NCI-H1694 (cell line): ENCODE data around the gene KCNMB2.
"Not testable (repeated sequence)": the region's sequence is repeated elsewhere in the genome, so short reads cannot be mapped to it uniquely, and the experiment has no call there.

Experiments
- DNase-seq: peaks from one replicate; lab custom pipeline; 2025; lab: John Stamatoyannopoulos, UW

Gene KCNMB2

DNA sequence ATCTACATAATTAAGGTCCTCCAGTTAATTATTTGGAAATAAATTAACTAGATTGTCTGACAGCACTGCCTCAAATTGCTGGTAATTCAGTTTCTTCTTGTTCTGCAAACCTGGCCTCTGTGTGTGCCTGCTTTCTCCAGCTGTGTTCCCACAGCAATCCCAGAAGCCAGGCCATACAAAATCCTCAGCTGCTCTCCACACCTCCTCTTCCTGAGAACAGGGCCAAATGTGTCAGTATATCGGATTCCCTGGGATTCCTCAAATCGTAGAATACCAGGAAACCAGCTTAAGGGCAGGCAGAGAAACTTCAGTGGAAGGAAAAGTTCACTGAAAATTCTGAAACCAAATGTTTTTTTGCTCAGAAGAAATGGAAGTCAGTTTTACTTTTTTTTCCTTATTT is 273.9 kb downstream of the KCNMB2 start:
- no peak for DNase-seq

DNA sequence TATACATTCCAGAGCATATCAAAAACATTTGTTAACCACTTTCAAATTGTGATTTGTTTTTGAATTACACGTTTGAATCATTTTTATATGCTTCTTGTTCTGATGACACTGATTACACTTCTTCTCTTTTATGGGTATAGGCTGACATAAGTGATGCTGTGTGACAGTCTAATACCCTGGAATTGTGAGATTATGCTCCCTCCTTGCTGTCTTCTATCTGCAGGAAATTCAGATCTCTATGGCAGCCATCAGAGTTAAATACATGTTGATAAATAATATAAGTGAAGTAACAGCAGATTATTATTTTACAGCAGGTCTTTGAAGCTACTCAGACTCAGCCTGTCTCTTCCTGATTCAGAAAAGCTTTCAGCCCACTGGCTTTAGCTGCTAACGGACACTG is 286.5 kb downstream of the KCNMB2 start:
- DNase-seq, result no peak

DNA sequence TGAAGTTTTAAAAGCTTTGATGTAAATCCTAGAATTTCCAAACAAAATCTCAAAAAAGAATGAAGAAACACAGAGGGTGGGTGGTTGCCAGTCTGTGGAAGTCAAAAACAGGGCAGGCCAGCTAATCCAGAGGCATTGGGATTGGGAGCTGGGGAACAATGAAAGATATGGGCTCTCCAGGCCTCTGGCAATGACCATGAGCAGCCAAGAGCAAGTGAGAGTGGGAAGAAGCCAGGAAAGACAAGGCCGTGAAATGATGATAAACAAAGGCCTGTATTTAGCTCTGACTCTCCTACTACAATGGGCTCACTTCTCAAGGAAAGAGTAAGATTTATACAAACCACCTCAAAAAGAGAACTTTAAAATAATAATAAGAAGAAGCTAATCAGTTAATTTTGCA is 286.9 kb downstream of the KCNMB2 start:
- no peak for DNase-seq

DNA sequence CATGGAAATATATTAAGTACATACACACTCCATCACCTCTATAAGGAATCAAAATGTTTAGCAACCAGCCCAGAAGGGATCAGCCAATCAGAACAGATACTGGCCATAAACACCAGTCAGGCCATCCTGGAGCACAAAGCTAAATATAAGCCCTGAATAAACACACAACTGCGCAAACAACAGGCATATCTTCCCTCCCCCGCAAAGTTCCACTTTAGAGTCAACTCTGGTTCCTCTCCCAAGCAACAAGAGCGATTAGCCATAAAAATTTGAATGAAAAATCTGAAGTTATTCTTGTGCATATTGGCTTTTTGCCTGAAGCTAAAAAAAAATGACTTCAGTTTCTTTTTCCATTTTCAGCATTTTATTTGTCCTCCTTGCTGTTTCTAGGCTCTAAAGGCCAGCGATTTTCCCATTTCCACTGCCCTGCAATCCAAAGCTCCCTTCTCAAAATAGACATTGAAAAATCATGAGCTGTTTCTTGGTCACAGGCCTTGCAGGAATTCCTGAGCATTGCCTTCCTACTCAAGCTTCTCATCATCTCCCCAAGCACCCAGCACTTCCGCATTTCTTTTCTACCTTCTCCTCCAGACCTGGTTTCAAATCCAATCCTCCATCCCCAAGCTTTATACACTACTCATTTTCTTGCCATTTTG is 287.5 kb downstream of the KCNMB2 start:
- DNase-seq, result no peak

DNA sequence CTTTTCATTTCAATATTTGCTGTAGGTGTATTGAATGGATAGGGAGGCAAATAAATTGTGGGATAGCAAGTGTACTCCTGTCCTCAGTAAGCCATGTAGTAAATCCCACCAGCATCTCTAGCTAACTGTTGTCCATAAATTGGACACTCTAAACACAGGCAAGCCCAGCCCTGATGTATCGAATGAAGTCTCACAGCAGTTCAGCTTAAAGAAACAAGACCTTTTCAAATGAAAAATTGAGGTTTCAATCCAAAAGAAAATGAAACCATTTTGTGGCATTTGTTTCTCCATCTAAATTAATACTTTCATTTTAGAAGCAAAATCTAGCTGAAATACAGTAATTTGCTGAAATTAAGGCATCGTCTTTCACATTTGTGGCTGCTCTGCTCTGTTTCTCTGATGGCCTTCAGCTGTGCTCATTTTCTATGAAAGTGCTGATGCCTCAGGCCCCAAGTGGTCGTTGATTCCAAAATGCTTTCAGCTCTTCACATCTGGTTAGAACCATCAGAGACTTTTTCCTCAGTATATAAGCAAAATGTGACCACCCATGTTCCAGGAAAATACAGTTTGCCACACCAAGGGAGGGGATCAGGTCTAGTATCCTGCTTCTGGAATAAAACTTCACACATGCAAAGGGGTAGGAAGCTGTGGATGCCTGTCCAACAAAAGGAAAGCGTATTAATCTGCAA is 290.3 kb downstream of the KCNMB2 start:
- no peak for DNase-seq

DNA sequence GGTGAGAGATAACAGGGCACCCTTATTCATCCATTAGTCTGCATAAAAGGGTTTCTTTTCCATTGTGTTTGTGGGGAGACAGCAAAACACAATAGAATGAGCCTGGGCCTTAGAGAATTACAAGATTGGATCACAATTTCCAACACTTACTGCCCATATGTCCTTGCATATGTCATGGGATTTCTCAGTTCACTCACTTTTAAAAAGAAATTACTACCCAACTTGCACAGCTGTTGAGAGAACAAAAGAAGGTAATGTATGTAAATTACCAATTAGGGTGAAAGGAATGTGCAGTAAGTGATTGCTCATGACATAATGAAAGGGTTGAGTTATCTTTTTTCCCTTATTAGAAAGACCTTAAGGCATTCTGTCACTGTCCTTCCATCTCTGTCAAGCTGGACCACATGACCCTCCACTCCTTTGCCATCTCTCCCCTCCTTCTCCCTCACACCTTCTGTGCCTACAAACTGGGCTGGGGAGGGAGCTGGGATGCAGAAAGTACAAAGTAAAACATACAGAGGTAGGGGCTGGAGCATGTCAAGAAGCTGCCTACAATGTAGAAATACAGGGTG is 291.1 kb downstream of the KCNMB2 start:
- DNase-seq, result no peak

DNA sequence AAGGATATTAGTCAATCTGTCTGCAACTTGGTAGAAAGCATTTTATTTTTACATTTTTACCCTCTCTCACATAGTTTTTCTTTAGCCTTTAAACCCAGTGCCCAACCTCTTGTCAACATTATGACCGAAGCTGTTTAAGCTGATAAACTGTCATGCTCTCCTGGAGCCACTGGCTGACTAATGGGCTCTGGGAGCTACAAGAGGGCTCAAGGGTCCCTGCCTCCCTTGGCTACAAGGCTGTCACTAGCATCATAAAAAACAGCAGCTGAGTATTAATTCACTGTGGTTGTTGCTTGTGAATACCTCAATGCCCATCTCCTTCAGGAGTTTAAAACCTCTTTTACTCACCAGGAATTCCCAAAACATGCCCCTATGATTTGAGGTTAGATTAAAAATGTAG is 297.5 kb downstream of the KCNMB2 start:
- no peak for DNase-seq

DNA sequence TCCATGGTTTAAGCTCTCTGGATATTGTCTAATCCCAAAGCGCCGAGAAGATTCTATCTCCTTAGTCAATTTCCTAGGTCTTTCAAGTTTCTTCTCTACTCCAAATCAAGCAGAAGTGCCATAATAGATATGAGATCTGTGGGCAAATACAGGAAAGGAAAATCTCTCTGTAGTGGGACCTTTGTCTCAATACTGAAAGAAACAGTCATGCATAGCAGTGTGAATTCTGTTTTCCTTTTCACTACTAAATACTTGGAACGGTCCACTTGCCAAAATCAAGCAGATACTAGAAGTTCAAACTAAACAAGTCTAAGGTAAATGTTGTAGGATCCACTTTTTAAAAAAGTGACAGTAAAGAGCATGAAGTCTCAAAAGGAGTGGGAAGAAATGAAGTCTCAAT is 298.8 kb downstream of the KCNMB2 start:
- DNase-seq, result no peak

DNA sequence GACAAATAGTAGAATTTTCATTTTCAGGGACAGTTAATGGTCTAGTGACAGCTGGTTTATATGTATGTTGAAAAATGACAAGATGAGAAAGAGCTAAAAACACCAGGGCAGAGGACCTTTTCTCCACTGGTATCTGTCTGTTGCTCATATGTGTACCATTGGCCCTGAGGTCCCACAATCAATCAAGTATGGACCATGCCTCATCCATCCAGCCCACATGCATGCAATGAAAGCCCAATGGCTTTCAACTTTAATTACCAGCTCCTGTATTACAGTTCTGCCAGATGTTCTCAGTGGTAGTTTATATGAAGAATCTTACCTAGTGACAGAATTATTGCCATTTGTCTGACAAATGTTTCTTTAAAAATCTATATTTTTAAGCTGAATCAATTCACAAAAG is 301.3 kb downstream of the KCNMB2 start:
- no peak for DNase-seq

DNA sequence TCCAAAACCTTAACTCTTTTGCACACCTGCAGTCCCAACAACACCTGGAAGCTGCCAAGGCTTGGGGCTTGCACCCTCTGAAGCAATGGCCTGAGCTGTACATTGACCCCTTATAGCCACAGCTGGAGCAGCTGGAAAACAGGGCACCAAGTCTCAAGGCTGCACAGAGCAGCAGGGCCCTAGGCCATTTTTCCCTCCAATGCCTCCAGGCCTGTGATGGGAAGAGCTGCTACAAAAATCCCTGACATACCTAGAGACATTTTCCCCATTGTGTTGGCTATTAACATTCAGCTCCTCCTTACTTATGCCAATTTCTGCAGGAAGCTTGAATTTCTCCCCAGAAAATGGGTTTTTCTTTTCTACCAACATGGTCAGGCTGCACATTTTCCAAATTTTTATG is 304.4 kb downstream of the KCNMB2 start:
- no peak for DNase-seq

DNA sequence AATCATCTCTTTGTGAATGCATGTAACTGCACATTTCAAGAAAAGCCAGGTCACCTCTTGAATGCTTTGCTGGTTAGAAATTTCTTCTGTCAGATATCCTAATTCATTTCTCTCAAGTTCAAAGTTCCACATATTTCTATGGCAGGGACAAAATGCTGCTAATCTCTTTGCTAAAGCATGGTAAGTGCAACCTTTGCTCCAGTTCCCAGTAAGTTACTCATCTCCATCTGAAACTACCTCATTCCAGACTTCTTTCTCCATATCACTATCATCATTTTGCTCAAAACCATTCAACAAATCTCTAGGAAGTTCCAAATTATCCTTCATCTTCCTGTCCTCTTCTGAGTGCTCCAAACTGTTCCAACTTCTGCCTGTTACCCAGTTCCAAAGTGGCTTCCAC is 304.8 kb downstream of the KCNMB2 start:
- DNase-seq, result no peak

DNA sequence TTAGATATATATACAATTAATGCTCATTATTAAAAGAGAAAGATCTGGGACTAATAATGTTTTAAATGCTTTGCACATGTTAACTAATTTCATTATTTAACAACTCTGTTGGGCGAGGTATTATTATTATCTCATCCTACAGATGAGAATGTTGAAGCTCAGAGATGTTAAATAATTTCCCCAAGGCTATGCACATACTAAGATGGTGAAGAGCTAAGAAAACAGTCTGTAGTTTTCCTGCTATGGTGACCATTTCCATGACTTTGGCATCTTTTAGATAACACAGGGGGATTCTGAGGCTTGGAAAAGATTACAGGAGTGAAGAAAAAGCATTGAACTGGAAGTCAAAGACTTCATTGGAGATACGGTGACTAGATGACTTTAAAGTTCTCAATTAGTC is 308.7 kb downstream of the KCNMB2 start:
- no peak for DNase-seq

DNA sequence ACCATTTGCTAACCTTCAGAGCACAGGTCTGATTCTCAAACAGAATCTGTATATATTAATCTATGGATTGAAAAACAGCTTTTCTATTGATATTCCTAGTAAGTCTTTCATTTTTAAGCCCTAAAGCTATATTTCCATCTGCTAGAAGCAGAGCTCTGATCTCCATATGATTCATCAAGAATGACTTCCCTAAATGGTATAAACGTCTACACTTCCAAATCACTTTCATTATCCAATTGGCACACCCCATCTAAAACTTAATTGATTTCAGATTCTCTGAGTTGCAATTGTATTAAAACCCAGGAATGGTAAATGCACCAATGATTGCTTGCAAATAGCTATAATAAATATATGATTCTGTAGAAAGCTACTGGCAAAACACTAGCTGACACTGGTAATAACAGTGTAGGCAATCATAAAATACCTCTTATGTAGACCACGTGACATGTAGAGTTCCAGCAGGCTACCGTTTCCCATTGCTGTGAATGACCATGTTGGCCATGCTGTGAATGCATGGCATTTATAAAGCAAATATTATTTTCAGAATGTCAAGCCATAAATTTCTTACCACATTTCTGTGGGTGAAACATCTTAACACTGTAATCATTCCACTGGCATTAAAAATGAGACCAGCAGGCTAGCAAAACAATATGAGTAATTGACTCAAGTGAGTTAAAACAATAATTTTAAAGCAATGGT is 309.3 kb downstream of the KCNMB2 start:
- DNase-seq, result no peak

DNA sequence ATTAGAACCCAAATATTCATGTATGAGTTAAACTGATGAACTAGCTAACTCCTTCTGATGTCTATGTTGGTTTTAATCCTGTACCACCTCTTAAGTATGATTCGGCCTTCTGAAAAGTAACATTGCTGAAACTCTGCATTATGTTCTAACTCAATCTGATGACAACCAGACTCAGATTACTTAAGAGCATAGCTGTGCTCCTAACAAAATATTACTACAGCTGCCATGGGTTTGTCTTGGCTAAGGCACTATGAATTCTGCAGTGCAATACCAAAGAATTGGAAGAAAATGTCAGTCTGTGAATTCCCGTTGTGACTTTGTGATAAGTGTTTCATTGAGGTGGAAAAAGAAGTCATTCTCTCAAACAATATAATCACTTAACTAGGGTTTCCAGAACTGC is 311.0 kb downstream of the KCNMB2 start:
- DNase-seq, result no peak

DNA sequence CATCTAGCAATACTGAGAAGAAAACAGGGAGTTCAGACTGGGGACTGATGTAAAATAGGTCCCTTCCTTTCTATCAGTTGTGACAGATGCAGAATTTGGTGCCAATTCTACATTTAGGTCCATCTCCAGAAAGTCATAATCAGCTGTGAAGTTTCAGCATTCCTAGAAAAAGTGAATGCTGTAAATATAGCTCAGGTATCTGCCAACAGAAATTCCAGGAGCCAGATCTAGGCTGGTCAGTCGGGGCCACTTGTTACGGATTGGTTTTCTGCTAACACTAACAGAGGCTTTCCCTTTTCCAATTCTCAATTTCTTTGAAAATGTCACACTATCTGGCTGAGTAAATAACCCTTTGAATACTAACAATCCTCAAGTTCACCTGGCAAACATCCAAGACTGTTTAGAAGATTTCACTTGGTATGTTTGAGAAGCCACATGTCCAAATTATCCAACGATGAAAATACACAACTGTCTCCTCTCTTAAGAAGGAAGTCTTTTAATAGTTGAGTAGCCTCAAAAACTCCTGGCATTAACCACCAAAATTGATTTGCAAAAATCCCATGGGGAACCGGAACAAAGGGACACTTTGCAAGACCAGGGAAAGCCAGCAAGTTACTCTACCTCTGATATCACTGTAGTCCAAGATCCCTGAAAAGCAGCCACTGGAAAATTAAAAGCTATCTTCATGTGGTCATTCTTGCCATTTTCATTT is 313.1 kb downstream of the KCNMB2 start:
- DNase-seq, result no peak

DNA sequence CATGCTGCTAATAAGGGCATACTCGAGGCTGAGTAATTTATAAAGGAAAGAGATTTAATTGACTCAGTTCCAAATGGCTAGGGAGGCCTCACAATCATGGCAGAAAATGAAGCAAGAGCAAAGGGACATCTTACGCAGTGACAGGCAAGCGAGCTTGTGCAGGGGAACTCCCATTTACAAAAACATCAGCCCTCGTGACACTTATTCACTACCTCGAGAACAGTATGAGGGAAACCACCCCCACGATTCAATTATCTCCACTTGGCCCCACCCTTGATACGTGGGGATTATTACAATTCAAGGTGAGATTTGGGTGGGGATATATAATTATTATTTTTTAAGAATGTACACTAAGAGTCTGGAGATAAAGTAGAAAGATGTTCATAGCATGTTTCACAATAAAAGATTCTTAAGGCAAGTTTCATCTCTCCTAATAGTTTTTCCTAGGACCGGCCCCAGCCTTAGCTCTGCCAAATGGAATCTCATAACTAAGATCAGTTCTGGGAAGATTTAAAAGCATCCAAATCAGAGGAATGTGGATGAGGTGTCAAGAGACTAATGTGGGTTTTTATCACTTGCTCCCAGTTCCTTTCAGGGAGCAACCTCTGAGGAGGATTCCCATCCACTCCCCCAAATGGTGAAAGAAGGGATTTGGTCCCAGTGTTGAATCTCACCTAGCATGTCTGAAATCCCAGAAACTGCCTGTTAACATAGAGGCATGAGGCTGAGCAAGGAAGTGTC is 314.4 kb downstream of the KCNMB2 start:
- DNase-seq, result no peak

DNA sequence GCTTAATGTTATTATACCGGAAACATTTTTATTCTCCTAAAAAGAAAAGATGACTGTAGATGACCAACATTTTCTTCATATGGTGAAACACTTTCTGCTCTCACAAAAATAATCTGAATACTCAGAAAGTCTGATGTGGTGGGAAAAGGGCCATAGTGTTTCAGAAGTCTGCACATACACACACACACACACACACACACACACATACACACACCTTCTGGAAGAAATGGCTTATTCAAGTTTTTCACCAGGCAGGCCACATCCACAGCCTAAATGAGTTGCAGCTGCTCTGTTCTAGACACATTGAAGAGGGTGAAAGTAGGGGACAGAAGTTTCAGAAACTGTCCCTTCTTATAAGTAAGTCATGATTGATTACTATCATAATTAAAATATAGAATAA is 315.3 kb downstream of the KCNMB2 start:
- no peak for DNase-seq

DNA sequence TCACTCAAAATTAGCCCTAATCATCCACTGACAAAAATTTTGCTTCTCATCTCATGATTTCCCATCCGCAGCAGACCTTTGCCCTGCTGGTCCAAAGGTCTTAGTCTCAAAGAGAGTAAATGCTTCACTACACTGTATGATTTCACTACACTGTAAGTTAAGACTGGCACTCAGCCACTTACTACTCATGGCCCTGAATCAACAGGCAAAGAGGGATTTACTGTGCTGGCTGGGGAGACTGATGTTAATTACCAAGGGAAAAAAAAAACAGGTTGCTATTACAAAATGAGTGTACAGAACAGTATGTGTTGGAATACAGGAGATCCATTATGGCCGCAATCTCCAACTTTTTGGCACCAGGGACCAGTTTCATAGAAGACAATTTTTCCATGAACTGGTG is 320.6 kb downstream of the KCNMB2 start:
- DNase-seq, result no peak

DNA sequence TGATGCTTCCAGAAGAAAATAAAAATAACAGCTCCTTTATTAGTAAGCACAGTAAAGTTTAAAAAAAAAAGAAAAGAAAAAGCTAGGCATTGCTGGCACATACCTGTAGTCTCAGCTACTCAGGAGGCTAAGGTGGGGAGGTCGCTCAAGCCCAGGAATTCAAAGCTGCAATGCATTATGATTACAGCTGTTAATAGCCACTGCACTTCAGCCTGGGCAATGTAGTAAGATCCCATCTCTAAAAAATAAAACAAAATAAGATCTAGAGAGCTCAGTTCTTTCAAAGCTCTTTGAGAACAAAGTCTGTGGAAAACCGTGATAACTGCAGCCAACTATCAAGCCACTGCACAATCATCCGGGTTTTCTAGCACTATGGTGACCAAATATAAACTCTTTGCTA is 323.1 kb downstream of the KCNMB2 start:
- no peak for DNase-seq

DNA sequence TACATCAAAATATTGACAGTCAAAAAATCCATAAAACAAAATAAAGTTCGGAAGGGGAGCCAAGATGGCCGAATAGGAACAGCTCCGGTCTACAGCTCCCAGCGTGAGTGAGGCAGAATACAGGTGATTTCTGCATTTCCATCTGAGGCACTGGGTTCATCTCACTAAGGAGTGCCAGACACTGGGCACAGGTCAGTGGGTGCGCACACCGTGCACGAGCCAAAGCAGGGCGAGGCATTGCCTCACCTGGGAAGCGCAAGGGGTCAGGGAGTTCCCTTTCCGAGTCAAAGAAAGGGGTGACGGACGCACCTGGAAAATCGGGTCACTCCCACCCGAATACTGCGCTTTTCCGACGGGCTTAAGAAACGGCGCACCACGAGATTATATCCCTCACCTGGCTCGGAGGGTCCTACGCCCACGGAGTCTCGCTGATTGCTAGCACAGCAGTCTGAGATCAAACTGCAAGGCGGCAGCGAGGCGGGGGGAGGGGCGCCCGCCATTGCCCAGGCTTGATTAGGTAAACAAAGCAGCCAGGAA is 323.7 kb downstream of the KCNMB2 start:
- DNase-seq, result not testable (repeated sequence)

DNA sequence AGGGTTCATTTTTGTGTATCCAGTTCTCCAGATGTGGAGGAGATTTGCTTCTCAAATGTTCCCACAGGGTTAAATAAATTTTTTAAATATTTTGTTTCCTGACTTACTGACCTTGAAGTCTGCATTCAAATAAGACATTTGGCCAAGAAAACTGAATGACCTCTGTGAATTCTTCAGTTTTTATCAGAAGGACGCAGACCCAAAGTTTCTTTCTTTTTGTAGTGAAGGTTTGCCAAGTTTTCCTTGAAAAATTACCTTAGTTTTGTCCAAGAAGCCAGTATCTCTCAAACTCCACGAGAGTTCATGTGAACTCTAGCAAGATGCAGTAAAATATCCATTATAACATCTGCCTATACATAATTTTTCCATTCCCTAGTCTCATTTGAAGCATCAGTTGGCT is 332.4 kb downstream of the KCNMB2 start:
- DNase-seq, result no peak

DNA sequence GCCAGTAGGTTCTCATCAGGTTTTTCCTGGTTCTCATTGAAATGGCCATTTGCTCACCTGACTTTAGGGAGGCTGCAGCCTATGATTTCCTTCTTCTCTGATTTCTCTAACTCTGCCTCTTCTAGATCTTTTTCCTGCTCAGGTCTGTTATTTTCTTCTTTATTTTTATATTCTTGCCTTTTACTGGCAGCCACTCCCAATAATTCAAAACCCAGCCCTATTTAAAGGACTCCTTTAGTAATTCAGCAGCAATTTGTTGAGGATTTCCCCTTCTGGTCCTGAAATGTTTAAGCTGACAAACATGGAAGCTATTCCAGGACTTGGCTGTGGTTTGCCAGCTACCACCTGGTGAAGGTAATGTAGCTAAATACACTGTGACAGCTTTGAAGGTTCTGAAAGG is 333.8 kb downstream of the KCNMB2 start:
- no peak for DNase-seq
